ENCODE measurements around the gene RPS6KA3.
A peak's percentile ranks its signal among the peaks of the same experiment; 100 is the strongest.

Gene RPS6KA3

DNA sequence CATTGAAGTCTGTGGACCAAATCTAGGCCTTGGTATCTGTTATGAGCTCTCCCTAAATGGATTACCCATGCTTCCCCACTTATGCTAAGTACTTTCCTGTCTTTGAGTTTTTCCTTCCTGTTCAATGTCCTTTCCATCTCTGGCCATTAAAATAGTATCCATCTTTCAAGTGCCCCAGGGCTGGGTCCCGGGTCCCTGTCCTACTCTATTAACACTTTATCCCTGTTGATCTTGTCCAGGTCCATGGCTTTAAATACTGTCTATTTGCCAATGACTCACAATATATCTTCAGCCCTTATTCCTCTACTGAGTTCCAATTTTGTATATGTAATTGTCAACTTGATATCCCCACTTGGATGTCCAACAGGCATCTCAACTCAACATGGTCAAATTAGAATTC, 17.7 kb upstream of the RPS6KA3 start:
- Histone ChIP-seq H3K4ac (ENCODE audit: low read depth, low read length) (no peak overlapping the region), H3K4me1 (ENCODE audit: control insufficient read depth, low read depth, low read length) (no peaks in the 10 kb centered on the region), H3K9ac (ENCODE audit: low read length) (no peak overlapping the region), H3K4me3 (ENCODE audit: low read length) (no peak overlapping the region), H3K18ac (ENCODE audit: low read length) (no peak overlapping the region), H2AK5ac (ENCODE audit: low read length) (no peak overlapping the region), H3K79me2 (ENCODE audit: control insufficient read depth, insufficient read depth, low read length) (no peaks in the 10 kb centered on the region), H3K23ac (ENCODE audit: low read length) (no peak overlapping the region), H3K4me2 (ENCODE audit: low read length) (no peak overlapping the region), H3K79me1 (ENCODE audit: low read length) (no peaks in the 10 kb centered on the region), H2BK15ac (replicated peaks; ENCODE audit: low read depth) (no peak overlapping the region), H3K56ac (ENCODE audit: low read length) (no peak overlapping the region), H4K5ac (ENCODE audit: low read length) (no peak overlapping the region), H4K8ac (ENCODE audit: low read depth, low read length) (no peak overlapping the region), H3K27me3 (ENCODE audit: insufficient read depth, low read length, poor library complexity) (no peaks in the 10 kb centered on the region), H3K36me3 (ENCODE audit: control insufficient read depth, insufficient read depth, low read length) (no peaks in the 10 kb centered on the region), H2BK5ac (ENCODE audit: low read length) (no peak overlapping the region), H2BK120ac (ENCODE audit: low read depth, low read length) (no peak overlapping the region), H3K27ac (ENCODE audit: low read depth, low read length) (no peak overlapping the region)
- no peak for DNase-seq
- WGBS (ENCODE audit: extremely low coverage, insufficient coverage, low lambda C conversion rate), result no CpG with 5 or more reads among the region's 1 CpG

DNA sequence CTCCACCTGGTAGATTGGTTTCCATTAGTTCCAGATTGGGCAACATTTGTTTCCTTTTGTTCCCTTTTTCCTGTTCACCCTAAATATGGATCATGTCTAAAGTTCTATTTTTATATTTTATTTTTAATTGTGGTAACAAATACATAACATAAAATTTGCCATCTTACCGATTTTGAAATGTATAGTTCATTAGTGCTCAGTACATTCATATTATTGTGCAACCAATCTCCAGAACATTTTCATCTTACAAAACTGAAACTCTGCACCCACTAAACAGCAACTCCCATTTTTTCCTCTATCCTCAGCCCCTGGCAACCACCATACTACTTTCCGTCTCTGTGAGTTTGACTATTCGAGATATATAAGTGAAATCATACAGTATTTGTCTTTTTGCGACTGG, 14.2 kb upstream of the RPS6KA3 start:
- no CpG with 5 or more reads among the region's 4 CpGs for WGBS (ENCODE audit: extremely low coverage, insufficient coverage, low lambda C conversion rate)
- Histone ChIP-seq H3K23ac (ENCODE audit: low read length) (no peak overlapping the region), H3K27ac (ENCODE audit: low read depth, low read length) (no peak overlapping the region), H3K4me1 (ENCODE audit: control insufficient read depth, low read depth, low read length) (no peaks in the 10 kb centered on the region), H3K27me3 (ENCODE audit: insufficient read depth, low read length, poor library complexity) (no peaks in the 10 kb centered on the region), H3K79me1 (ENCODE audit: low read length) (no peaks in the 10 kb centered on the region), H3K4me3 (ENCODE audit: low read length) (no peak overlapping the region), H3K4me2 (ENCODE audit: low read length) (no peak overlapping the region), H2BK15ac (replicated peaks; ENCODE audit: low read depth) (no peak overlapping the region), H3K79me2 (ENCODE audit: control insufficient read depth, insufficient read depth, low read length) (no peaks in the 10 kb centered on the region), H3K56ac (ENCODE audit: low read length) (no peak overlapping the region), H4K8ac (ENCODE audit: low read depth, low read length) (no peak overlapping the region), H3K4ac (ENCODE audit: low read depth, low read length) (no peak overlapping the region), H2BK5ac (ENCODE audit: low read length) (no peak overlapping the region), H2BK120ac (ENCODE audit: low read depth, low read length) (no peak overlapping the region), H3K9ac (ENCODE audit: low read length) (no peak overlapping the region), H2AK5ac (ENCODE audit: low read length) (no peak overlapping the region), H3K18ac (ENCODE audit: low read length) (no peak overlapping the region), H4K5ac (ENCODE audit: low read length) (no peak overlapping the region), H3K36me3 (ENCODE audit: control insufficient read depth, insufficient read depth, low read length) (no peaks in the 10 kb centered on the region)
- no peak for DNase-seq

DNA sequence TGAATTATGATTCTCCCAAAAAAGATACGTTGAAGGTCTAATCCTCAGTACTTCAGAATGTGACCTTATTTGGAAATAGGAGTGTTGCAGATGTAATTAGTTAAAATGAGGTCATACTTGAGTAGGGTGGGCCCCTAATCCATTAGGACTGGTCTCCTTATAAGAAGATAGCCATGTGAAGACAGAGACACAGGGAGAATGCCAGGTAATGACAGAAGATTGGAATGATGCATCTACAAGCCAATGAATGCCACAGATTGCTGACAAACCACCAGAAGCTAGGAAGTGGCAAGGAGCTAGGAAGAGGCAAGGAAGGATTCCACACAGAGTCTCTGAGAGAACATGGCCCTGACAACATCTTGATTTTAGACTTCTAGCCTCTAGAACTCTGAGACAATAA, 7.4 kb upstream of the RPS6KA3 start:
- no peaks in the 10 kb centered on the region for H3K79me1 ChIP-seq (ENCODE audit: low read length)
- H2BK120ac ChIP-seq (ENCODE audit: low read depth, low read length), result no peak overlapping the region
- no peak overlapping the region for H3K9ac ChIP-seq (ENCODE audit: low read length)
- no peaks in the 10 kb centered on the region for H3K4me1 ChIP-seq (ENCODE audit: control insufficient read depth, low read depth, low read length)
- no peak overlapping the region for H3K23ac ChIP-seq (ENCODE audit: low read length)
- no peak overlapping the region for H3K56ac ChIP-seq (ENCODE audit: low read length)
- H4K5ac ChIP-seq (ENCODE audit: low read length), result no peak overlapping the region
- no peaks in the 10 kb centered on the region for H3K36me3 ChIP-seq (ENCODE audit: control insufficient read depth, insufficient read depth, low read length)
- WGBS (ENCODE audit: extremely low coverage, insufficient coverage, low lambda C conversion rate), result no CpG with 5 or more reads among the region's 1 CpG
- H3K4me3 ChIP-seq (ENCODE audit: low read length), result no peak overlapping the region
- H4K8ac ChIP-seq (ENCODE audit: low read depth, low read length), result no peak overlapping the region
- H2BK15ac ChIP-seq (replicated peaks; ENCODE audit: low read depth), result no peak overlapping the region
- no peak overlapping the region for H3K18ac ChIP-seq (ENCODE audit: low read length)
- H2AK5ac ChIP-seq (ENCODE audit: low read length), result no peak overlapping the region
- H3K4me2 ChIP-seq (ENCODE audit: low read length), result no peak overlapping the region
- H2BK5ac ChIP-seq (ENCODE audit: low read length), result no peak overlapping the region
- no peaks in the 10 kb centered on the region for H3K79me2 ChIP-seq (ENCODE audit: control insufficient read depth, insufficient read depth, low read length)
- no peak overlapping the region for H3K27ac ChIP-seq (ENCODE audit: low read depth, low read length)
- peak; percentile 58 for DNase-seq
- H3K4ac ChIP-seq (ENCODE audit: low read depth, low read length), result no peak overlapping the region
- H3K27me3 ChIP-seq (ENCODE audit: insufficient read depth, low read length, poor library complexity), result no peaks in the 10 kb centered on the region

DNA sequence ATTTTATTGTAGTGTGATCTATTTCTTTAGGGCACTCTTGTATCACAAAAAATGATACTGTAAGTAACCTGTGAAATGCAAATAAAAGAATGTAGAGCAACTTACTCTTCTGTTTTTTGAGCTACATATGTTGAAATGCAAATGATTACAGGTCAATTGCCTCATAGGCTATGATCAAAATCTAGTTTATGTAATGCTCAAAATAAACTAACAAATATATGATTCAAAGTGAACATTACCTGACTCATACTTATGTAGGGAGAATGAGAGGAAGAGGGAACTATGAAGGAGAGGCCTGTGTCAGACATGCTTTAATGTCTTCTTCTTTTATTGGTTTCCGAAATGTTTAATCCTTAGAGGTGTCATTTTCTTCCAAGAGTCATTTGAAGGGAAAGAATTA, 5.0 kb upstream of the RPS6KA3 start:
- H3K4me3 ChIP-seq (ENCODE audit: low read length), result no peak overlapping the region
- H3K79me1 ChIP-seq (ENCODE audit: low read length), result no peaks in the 10 kb centered on the region
- WGBS (ENCODE audit: extremely low coverage, insufficient coverage, low lambda C conversion rate), result no CpG with 5 or more reads among the region's 1 CpG
- H3K23ac ChIP-seq (ENCODE audit: low read length), result no peak overlapping the region
- no peaks in the 10 kb centered on the region for H3K4me1 ChIP-seq (ENCODE audit: control insufficient read depth, low read depth, low read length)
- H2AK5ac ChIP-seq (ENCODE audit: low read length), result no peak overlapping the region
- no peak for DNase-seq
- no peak overlapping the region for H2BK15ac ChIP-seq (replicated peaks; ENCODE audit: low read depth)
- H3K56ac ChIP-seq (ENCODE audit: low read length), result no peak overlapping the region
- H4K8ac ChIP-seq (ENCODE audit: low read depth, low read length), result no peak overlapping the region
- no peaks in the 10 kb centered on the region for H3K36me3 ChIP-seq (ENCODE audit: control insufficient read depth, insufficient read depth, low read length)
- H3K18ac ChIP-seq (ENCODE audit: low read length), result no peak overlapping the region
- H3K4ac ChIP-seq (ENCODE audit: low read depth, low read length), result no peak overlapping the region
- no peak overlapping the region for H2BK120ac ChIP-seq (ENCODE audit: low read depth, low read length)
- H4K5ac ChIP-seq (ENCODE audit: low read length), result no peak overlapping the region
- no peaks in the 10 kb centered on the region for H3K79me2 ChIP-seq (ENCODE audit: control insufficient read depth, insufficient read depth, low read length)
- no peak overlapping the region for H2BK5ac ChIP-seq (ENCODE audit: low read length)
- no peak overlapping the region for H3K9ac ChIP-seq (ENCODE audit: low read length)
- H3K4me2 ChIP-seq (ENCODE audit: low read length), result no peak overlapping the region
- no peak overlapping the region for H3K27ac ChIP-seq (ENCODE audit: low read depth, low read length)
- no peaks in the 10 kb centered on the region for H3K27me3 ChIP-seq (ENCODE audit: insufficient read depth, low read length, poor library complexity)

DNA sequence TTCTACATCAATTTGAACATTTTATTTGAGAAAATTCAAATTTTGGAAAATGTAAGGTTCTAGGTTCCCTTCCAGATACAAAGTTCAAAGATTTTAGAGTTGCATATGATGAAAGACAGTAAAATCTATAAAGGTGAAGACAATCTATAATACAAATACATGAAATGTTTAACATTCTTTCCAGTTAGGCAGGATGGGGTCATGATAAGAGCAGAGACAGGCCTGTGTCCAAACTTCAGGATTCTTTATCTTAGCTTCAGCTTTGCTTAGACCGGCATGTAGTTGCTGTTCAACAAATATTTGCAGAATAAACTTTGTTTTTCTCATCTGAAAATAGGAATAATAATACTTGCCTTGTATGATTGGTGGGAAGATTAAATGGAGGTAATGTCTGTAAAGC, 4.5 kb upstream of the RPS6KA3 start:
- H3K9ac ChIP-seq (ENCODE audit: low read length), result no peak overlapping the region
- no peak overlapping the region for H3K56ac ChIP-seq (ENCODE audit: low read length)
- no peaks in the 10 kb centered on the region for H3K79me1 ChIP-seq (ENCODE audit: low read length)
- no peak overlapping the region for H4K5ac ChIP-seq (ENCODE audit: low read length)
- H2AK5ac ChIP-seq (ENCODE audit: low read length), result no peak overlapping the region
- H3K18ac ChIP-seq (ENCODE audit: low read length), result no peak overlapping the region
- no peaks in the 10 kb centered on the region for H3K36me3 ChIP-seq (ENCODE audit: control insufficient read depth, insufficient read depth, low read length)
- H3K4ac ChIP-seq (ENCODE audit: low read depth, low read length), result no peak overlapping the region
- no peak overlapping the region for H2BK120ac ChIP-seq (ENCODE audit: low read depth, low read length)
- no peak for DNase-seq
- no peak overlapping the region for H2BK15ac ChIP-seq (replicated peaks; ENCODE audit: low read depth)
- no peak overlapping the region for H3K23ac ChIP-seq (ENCODE audit: low read length)
- no CpG with 5 or more reads among the region's 1 CpG for WGBS (ENCODE audit: extremely low coverage, insufficient coverage, low lambda C conversion rate)
- no peak overlapping the region for H4K8ac ChIP-seq (ENCODE audit: low read depth, low read length)
- no peak overlapping the region for H3K4me2 ChIP-seq (ENCODE audit: low read length)
- H3K4me1 ChIP-seq (ENCODE audit: control insufficient read depth, low read depth, low read length), result no peaks in the 10 kb centered on the region
- H3K27ac ChIP-seq (ENCODE audit: low read depth, low read length), result no peak overlapping the region
- H3K79me2 ChIP-seq (ENCODE audit: control insufficient read depth, insufficient read depth, low read length), result no peaks in the 10 kb centered on the region
- no peak overlapping the region for H3K4me3 ChIP-seq (ENCODE audit: low read length)
- H3K27me3 ChIP-seq (ENCODE audit: insufficient read depth, low read length, poor library complexity), result no peaks in the 10 kb centered on the region
- no peak overlapping the region for H2BK5ac ChIP-seq (ENCODE audit: low read length)

DNA sequence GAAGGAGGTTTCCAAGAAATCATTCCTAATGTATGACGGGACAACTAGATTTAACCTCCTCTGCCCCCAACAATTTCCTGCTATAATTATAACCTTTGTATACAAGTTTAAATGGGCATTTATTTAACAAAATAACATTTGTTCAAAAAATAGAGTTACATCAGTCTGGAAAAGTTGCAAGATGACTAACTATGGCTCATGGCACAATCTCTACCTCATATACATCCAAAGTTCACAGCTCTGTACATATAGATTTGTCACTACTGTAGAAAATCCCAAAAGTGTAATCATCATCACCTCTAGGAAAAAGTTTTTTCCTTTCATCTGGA, 3.8 kb upstream of the RPS6KA3 start:
- Histone ChIP-seq H3K79me1 (ENCODE audit: low read length) (no peaks in the 10 kb centered on the region), H2AK5ac (ENCODE audit: low read length) (no peak overlapping the region), H3K9ac (ENCODE audit: low read length) (no peak overlapping the region), H3K18ac (ENCODE audit: low read length) (no peak overlapping the region), H2BK15ac (replicated peaks; ENCODE audit: low read depth) (no peak overlapping the region), H4K8ac (ENCODE audit: low read depth, low read length) (no peak overlapping the region), H3K4ac (ENCODE audit: low read depth, low read length) (no peak overlapping the region), H3K56ac (ENCODE audit: low read length) (no peak overlapping the region), H3K27ac (ENCODE audit: low read depth, low read length) (no peak overlapping the region), H3K4me3 (ENCODE audit: low read length) (no peak overlapping the region), H3K36me3 (ENCODE audit: control insufficient read depth, insufficient read depth, low read length) (no peaks in the 10 kb centered on the region), H3K27me3 (ENCODE audit: insufficient read depth, low read length, poor library complexity) (no peaks in the 10 kb centered on the region), H2BK120ac (ENCODE audit: low read depth, low read length) (no peak overlapping the region), H3K23ac (ENCODE audit: low read length) (no peak overlapping the region), H3K79me2 (ENCODE audit: control insufficient read depth, insufficient read depth, low read length) (no peaks in the 10 kb centered on the region), H3K4me1 (ENCODE audit: control insufficient read depth, low read depth, low read length) (no peaks in the 10 kb centered on the region), H2BK5ac (ENCODE audit: low read length) (no peak overlapping the region), H3K4me2 (ENCODE audit: low read length) (no peak overlapping the region), H4K5ac (ENCODE audit: low read length) (no peak overlapping the region)
- no CpG with 5 or more reads among the region's 1 CpG for WGBS (ENCODE audit: extremely low coverage, insufficient coverage, low lambda C conversion rate)
- DNase-seq, result no peak

All from mesendoderm (in vitro differentiated cells).